ENCODE data around the gene DKC1.
A peak's percentile ranks its signal among the peaks of the same experiment; 100 is the strongest.

DKC1 gene

DNA sequence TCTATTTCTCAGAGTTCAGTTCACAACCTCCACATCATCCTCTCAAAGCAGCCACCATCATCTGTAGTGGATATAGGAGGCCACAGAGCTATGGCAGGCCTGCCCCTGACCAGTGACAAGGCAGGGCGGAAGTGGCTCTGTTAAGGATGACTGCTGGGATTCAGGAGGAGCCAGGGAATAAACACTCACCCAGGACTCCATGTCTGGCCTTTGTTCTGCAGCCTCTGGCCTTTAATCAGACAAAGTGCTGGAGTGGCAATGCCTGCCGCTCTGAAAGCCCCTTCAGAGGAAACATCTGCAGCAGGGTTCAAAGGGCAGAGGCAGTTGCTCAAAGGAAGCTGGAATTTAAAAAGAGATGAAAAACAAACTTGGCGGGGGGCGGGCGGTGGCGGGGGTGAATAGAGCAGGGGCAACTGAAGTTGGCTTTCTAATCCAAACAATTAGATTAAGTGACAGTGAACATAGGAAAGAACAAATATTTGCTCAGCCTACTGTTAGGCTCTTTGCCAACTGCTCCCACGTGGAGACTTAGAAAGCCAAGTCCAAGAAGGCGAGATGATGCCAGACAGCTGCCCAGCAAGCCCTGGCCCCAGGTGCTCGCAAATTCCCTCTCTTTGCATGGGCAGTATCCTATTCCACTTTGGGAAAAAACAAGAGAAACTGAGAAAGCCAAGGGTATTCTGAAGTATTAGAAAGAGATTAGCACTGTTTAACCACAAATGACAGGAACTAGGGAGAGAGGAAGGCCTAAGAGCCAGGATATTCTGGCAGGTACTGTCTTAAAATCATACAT is 37.1 kb downstream of the DKC1 start:
- H3K4me3 ChIP-seq (ENCODE audit: low read length): no peak overlapping the region
- no peak for DNase-seq (ENCODE audit: low read depth)
- TF ChIP-seq, protein P1, sequence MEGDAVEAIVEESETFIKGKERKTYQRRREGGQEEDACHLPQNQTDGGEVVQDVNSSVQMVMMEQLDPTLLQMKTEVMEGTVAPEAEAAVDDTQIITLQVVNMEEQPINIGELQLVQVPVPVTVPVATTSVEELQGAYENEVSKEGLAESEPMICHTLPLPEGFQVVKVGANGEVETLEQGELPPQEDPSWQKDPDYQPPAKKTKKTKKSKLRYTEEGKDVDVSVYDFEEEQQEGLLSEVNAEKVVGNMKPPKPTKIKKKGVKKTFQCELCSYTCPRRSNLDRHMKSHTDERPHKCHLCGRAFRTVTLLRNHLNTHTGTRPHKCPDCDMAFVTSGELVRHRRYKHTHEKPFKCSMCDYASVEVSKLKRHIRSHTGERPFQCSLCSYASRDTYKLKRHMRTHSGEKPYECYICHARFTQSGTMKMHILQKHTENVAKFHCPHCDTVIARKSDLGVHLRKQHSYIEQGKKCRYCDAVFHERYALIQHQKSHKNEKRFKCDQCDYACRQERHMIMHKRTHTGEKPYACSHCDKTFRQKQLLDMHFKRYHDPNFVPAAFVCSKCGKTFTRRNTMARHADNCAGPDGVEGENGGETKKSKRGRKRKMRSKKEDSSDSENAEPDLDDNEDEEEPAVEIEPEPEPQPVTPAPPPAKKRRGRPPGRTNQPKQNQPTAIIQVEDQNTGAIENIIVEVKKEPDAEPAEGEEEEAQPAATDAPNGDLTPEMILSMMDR (conservative IDR thresholded peaks at IDR 0.05; ENCODE audit: low read depth, low read length): no peak

DNA sequence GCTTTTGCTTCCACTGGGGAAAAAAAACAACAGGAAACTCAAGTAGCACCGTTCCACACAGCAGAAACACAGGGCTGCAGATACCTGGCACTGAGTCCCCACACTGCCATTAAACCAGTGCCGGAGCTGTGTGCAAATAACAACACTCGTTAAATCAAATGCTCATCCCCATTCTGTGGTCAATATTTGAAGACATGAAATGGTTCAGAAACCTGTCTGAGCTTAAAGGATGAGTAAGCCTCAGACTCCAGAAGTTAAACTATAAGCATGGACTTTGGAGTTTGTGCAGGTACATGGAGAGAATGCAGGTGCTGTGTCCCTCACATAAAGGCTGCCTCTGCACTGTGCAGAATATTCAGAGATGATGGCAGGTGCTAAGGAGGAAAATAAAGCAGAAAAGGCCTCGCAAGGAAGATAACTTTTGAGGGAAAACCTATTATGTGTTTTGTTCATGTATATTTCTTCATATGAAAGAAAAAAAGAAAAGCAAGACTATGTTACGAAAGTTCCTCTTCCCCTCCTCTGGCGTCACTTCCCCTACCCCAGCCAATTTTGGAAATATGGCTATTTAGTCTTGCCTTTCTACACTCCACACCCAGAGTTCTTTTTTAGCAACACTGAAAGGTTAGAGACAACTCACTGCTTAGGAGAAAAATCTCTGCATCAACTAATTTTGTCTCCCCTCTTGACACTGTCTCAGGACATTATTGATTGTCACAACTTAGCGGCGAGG is 38.0 kb downstream of the DKC1 start:
- no peak for DNase-seq (ENCODE audit: low read depth)
- TF ChIP-seq, protein P1 (conservative IDR thresholded peaks at IDR 0.05; ENCODE audit: low read depth, low read length): no peak
- H3K4me3 ChIP-seq (ENCODE audit: low read length): no peak overlapping the region

DNA sequence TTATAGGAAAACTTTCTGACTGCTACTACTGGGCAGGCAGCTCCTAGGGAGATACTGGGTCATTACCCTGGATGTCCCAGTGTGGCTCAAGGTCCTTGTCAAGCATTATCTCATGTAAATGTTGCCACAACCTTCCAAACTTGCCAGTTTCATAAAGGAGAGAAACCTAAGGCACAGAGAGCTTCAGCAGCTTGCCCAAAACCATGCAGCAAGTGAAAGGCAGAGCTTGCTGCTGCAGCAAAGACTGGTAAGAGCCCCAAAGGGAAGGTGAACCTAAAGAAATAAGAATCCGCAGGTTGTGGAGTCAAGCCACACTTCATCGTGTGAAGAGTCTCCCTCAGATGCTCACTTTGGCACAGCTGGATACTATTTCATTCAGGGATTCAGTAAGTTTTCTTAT is 40.3 kb downstream of the DKC1 start:
- no peak overlapping the region for H3K4me3 ChIP-seq (ENCODE audit: low read length)
- TF ChIP-seq, protein P1 (conservative IDR thresholded peaks at IDR 0.05; ENCODE audit: low read depth, low read length): no peak
- no peak for DNase-seq (ENCODE audit: low read depth)

DNA sequence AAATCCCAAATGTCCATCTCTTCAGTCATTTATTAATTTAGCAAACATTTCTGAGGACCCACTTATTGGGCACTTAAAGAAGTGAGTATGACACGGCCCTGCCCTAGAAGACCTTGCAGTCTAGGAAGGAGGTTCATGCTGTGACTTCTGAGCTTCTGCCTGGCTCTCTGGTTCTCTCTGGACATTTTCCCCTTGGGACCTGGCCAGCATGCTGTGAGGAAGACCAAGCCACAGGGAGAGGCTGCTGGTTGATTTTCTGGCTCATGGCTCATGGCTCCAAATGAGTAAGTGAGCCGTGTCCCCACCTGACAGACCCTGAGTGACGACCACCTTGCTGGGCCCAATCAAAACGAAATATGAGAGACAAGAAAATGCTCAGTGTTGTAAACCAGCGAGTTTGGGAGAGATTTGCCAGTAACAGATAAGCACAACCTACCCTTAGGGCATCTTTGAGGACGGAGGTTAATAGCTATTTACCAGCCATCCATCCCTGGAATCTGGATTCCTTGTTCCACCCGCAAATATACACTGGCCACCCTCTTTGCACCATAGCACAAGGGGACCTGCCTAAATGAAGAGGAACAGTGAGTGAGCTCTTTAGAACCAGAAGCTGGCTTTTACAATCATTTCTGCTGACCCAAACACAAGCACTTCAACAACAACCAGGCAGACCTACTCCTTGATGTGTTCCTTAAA is 41.7 kb downstream of the DKC1 start:
- DNase-seq (ENCODE audit: low read depth): no peak
- TF ChIP-seq, protein P1 (conservative IDR thresholded peaks at IDR 0.05; ENCODE audit: low read depth, low read length): no peak
- H3K4me3 ChIP-seq (ENCODE audit: low read length): peak overlapping the region; percentile 65

DNA sequence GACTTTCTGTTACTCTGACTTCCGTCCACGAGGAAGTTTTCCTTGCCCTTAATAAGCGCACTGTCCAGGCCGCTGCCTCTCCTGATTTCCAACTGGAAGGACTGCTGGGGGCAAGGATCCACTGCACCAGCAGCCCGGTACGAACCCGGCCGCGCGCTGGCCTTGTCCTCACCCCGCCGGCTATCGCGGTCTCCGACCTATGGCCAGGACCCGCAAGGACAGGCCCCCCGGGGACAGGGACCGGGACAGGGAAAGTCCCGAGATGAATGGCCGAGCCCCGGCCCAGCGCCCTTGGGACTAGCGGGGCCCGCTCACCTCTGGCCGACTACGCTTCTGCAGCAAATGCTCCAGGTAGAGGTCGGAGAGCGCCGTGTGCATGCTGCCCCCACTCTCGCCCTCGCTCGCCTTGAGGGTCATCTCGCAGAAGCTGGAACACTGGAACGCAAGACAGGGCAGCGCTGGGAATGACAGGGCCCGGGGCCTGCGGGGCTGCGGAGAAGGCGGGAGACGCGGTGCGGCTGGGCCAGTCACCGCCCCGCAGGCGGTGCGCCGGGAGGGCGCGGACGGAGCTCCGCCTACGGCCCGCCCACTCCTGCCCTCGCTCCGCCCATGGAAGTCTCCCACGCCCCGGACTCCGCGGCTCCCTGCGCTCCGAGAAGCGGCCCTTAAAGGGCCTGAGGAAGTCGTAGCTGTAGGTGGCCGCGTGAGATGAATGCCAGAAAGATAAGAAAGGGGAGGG is 42.5 kb downstream of the DKC1 start, which contains the start of gene MPP1:
MPP1 (minus strand) TSS at position 529 of the 739 bp plus-strand sequence; CDS start at position 417, 112 bp downstream.
- peak within 1 kb of the TSS; percentile 65 for H3K4me3 ChIP-seq (ENCODE audit: low read length)
- TF ChIP-seq, protein P1 (conservative IDR thresholded peaks at IDR 0.05; ENCODE audit: low read depth, low read length): no peak
- no peak for DNase-seq (ENCODE audit: low read depth)

DNA sequence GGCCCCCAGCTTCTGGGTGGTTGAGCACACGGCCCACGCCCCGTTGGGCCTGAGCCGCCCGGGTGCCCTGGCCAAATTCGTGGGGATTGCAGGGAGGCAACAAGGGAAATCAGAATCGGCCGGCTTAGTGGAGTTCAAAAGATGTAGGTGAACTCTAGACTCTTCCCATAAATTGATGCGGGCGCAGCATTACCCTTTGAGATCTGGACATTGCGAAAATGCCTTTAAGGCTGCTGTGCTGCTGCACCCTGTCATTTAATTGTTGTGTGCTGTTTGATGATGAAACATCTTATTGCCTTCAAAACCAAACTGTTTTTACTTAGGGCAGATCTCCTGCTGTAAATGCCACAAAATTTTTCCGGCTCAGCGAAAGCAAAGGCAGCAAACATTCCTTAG is 43.0 kb downstream of the DKC1 start:
- TF ChIP-seq, protein P1 (conservative IDR thresholded peaks at IDR 0.05; ENCODE audit: low read depth, low read length): no peak
- H3K4me3 ChIP-seq (ENCODE audit: low read length): peak overlapping the region; percentile 51
- DNase-seq (ENCODE audit: low read depth): no peak
